ENCODE measurements around the gene PCCA.

- TF ChIP-seq CTCF (IDR thresholded peaks at IDR 0.05) (no peak), POLR2A (IDR thresholded peaks at IDR 0.05) (no peak)
These were observed 225.4 kb downstream of the PCCA start for GRCh38 chr13:100314132-100314910.

Data from adrenal gland (tissue), 5 donors.